Liver (tissue), 9 donors: Measurements from ENCODE around the gene CDK1. TPM values are rescaled to one million over a fixed set of nuclear protein-coding genes. Genes with fewer than 3 reads are reported as not detected.

ENCODE experiments used
- DNase-seq: peaks from one replicate; pipeline ENCODE4 v3.0.0-alpha.2; 2017; ENCODE audit warnings: low spot score
- H3K27ac ChIP-seq, 2 donors: one replicate each; pipeline ENCODE4 v1.7.0; 2013; ENCODE audit warnings: inconsistent platforms in 2 of 2, low read length in 2 of 2, control low read depth in 1 of 2, low read depth in 1 of 2, mild to moderate bottlenecking in 1 of 2
- H3K27me3 ChIP-seq, 4 donors: one replicate each; pipeline versions ENCODE4 v1.6.1 to v1.7.0; 2013; ENCODE audit warnings: low read length in 3 of 4, inconsistent platforms in 1 of 4, mild to moderate bottlenecking in 1 of 4, moderate library complexity in 1 of 4; ENCODE audit not compliant: control insufficient read depth in 4 of 4, insufficient read depth in 4 of 4
- H3K36me3 ChIP-seq, 4 donors: one replicate each; pipeline versions ENCODE4 v1.6.1 to v1.7.0; 2013; ENCODE audit warnings: low read length in 3 of 4, mild to moderate bottlenecking in 3 of 4, low read depth in 1 of 4, moderate library complexity in 1 of 4; ENCODE audit not compliant: control insufficient read depth in 4 of 4, insufficient read depth in 3 of 4
- H3K4me1 ChIP-seq, 4 donors: one replicate each; pipeline versions ENCODE4 v1.6.1 to v1.7.0; 2013; ENCODE audit warnings: low read length in 3 of 4, mild to moderate bottlenecking in 3 of 4, moderate library complexity in 1 of 4; ENCODE audit not compliant: control insufficient read depth in 4 of 4, insufficient read depth in 4 of 4
- H3K4me3 ChIP-seq, 3 donors: one replicate each; pipeline versions ENCODE4 v1.6.1 to v1.7.0; 2013; ENCODE audit warnings: low read length in 3 of 3, control low read depth in 1 of 3, low read depth in 1 of 3, mild to moderate bottlenecking in 1 of 3
- H3K9ac ChIP-seq, 2 donors: one replicate each; pipeline ENCODE4 v1.7.0; 2013; ENCODE audit warnings: low read length in 2 of 2, mild to moderate bottlenecking in 2 of 2, moderate library complexity in 2 of 2, control low read depth in 1 of 2, low read depth in 1 of 2
- H3K9me3 ChIP-seq, 4 donors: one replicate each; pipeline versions ENCODE4 v1.6.1 to v1.7.0; 2013; ENCODE audit warnings: low read length in 3 of 4; ENCODE audit not compliant: control insufficient read depth in 4 of 4
- CTCF ChIP-seq: fragments of 150-350 bp; IDR thresholded peaks from 2 replicates; pipeline ENCODE4 v1.5.1; 2017; ENCODE audit warnings: improper control_type of control experiment, low read depth, low read length; ENCODE audit not compliant: missing input control
- EGR1 ChIP-seq, 2 donors: IDR thresholded peaks; 2 replicates each; pipeline ENCODE4 v1.6.1; 2016 to 2018; ENCODE audit warnings: antibody characterized with exemption in 2 of 2, low read depth in 2 of 2
- FOXA1 ChIP-seq: IDR thresholded peaks from 2 replicates; pipeline ENCODE4 v1.6.1; 2016; ENCODE audit warnings: antibody characterized with exemption
- FOXA2 ChIP-seq: IDR thresholded peaks from 2 replicates; pipeline ENCODE4 v1.6.1; 2016; ENCODE audit warnings: antibody characterized with exemption
- GABPA ChIP-seq, 2 donors: IDR thresholded peaks in 1 of 2; conservative IDR thresholded peaks in 1 of 2; 2 replicates each; pipeline ENCODE4 v1.6.1; 2016; ENCODE audit warnings: antibody characterized with exemption in 2 of 2, mild to moderate bottlenecking in 1 of 2, moderate library complexity in 1 of 2
- HNF4A ChIP-seq, 2 donors: conservative IDR thresholded peaks; 2 replicates each; pipeline ENCODE4 v1.6.1; 2016; ENCODE audit warnings: antibody characterized with exemption in 2 of 2, mild to moderate bottlenecking in 2 of 2
- HNF4G ChIP-seq: IDR thresholded peaks from 2 replicates; pipeline ENCODE4 v1.6.1; 2016; ENCODE audit warnings: antibody characterized with exemption
- JUND ChIP-seq, 2 donors: IDR thresholded peaks; 2 replicates each; pipeline ENCODE4 v1.6.1; 2016; ENCODE audit warnings: antibody characterized with exemption in 2 of 2
- NR2F2 ChIP-seq: IDR thresholded peaks from 2 replicates; pipeline ENCODE4 v1.6.1; 2016; ENCODE audit warnings: antibody characterized with exemption
- RAD21 ChIP-seq, 2 donors: IDR thresholded peaks; 2 replicates each; pipeline ENCODE4 v1.6.1; 2016; ENCODE audit warnings: antibody characterized with exemption in 2 of 2, mild to moderate bottlenecking in 2 of 2
- RXRA ChIP-seq, 2 donors: IDR thresholded peaks; 2 replicates each; pipeline ENCODE4 v1.6.1; 2017 to 2018; ENCODE audit warnings: antibody characterized with exemption in 2 of 2, mild to moderate bottlenecking in 1 of 2
- SP1 ChIP-seq: IDR thresholded peaks from 2 replicates; pipeline ENCODE4 v1.6.1; 2018; ENCODE audit warnings: antibody characterized with exemption, mild to moderate bottlenecking
- TAF1 ChIP-seq: conservative IDR thresholded peaks from 2 replicates; pipeline ENCODE4 v1.6.1; 2016; ENCODE audit warnings: antibody characterized with exemption, mild to moderate bottlenecking
- YY1 ChIP-seq: IDR thresholded peaks from 2 replicates; pipeline ENCODE4 v1.6.1; 2016; ENCODE audit warnings: antibody characterized with exemption, mild to moderate bottlenecking
- WGBS: extraction: QIAGEN DNeasy Blood & Tissue Kit; methylation state at CpG from one replicate; pipeline ENCODE4 v1.1.7; 2013; 5-methylcytosine and 5-hydroxymethylcytosine counted together
- polyA plus RNA-seq, 2 donors: library from polyadenylated mRNA; stranded (reverse) in 1 of 2; unstranded in 1 of 2; fragments of 200-250 nt in 1 of 2; fragments of >200 nt in 1 of 2; fragmentation: Nextera tagmentation in 1 of 2; extraction: Ambion mirVana in 1 of 2; gene quantifications; one replicate each; pipeline versions ENCODE4 v1.2.1 to v1.2.3, GENCODE V29; 2013 to 2015
- total RNA-seq, 2 donors: library from RNA; depleted of rRNA; stranded (reverse); fragments of >200 nt; gene quantifications; one replicate each; pipeline ENCODE4 v1.2.3, GENCODE V29; 2014
- TF ChIP-seq, protein P1 (sequence below): IDR thresholded peaks from 2 replicates; pipeline ENCODE4 v1.6.1; 2016; ENCODE audit warnings: antibody characterized with exemption
- TF ChIP-seq, protein P2 (sequence below): IDR thresholded peaks from 2 replicates; pipeline ENCODE4 v1.6.1; 2016; ENCODE audit warnings: antibody characterized with exemption
- TF ChIP-seq, protein P3 (sequence below): IDR thresholded peaks from 2 replicates; pipeline ENCODE4 v1.6.1; 2016; ENCODE audit warnings: antibody characterized with exemption, mild to moderate bottlenecking
- TF ChIP-seq, protein P4 (sequence below): IDR thresholded peaks from 2 replicates; pipeline ENCODE4 v1.6.1; 2016; ENCODE audit warnings: antibody characterized with exemption
- donor health status: healthy.
- donor health status: healthy.
- donor health status: healthy.
- donor health status: healthy.
- donor health status: healthy.

The CDK1 gene
- total and polyA plus RNA-seq, 4 donors: 0.08 to 73.5 (median 2.6) TPM

DNA sequence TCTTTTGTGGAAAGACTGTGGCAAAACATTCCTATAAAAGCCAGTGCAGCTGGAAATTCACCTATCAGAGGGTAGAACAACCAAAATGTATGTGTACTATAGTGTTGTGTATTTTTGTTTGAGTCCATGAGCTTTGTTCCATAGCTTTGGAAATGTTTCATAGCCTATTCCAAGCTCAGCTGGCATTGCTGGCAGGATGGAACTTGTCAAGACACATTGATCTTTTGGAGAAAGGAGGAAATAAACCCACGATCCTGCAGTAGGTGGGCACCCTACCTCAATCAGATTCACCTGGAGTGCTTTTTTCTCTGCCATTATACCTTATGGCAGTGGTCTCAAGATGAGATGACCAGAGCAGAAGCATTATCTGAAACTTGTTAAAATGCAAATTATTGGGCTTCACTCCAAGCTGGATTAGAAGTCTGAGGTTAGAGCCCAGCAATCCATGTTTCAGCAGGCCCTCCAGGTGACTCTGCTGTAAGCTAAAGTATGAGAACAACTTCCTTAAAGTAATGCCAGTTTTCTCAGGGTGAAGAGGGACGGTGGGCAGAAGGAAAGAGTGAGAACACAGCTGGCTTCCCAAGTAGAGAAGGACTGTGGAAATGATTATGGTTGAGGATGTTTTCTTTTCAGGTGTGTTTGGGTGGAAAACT lies 30.3 kb upstream of the CDK1 start:
- no peak for DNase-seq
- Histone ChIP-seq H3K36me3 (no peaks in the 10 kb centered on the region), H3K9me3 (no peaks in the 10 kb centered on the region), H3K27me3 (peaks cover 0 to 3% (median 0%) of the 10 kb centered on the region in 4 donors), H3K4me3 (no peak overlapping the region), H3K27ac (no peak overlapping the region), H3K9ac (no peak overlapping the region), H3K4me1 (no peaks in the 10 kb centered on the region)
- no peak for TF ChIP-seq SP1
- no peak for TF ChIP-seq TAF1
- no peak for TF ChIP-seq NR2F2
- TF ChIP-seq CTCF: no peak
- TF ChIP-seq, protein P1, sequence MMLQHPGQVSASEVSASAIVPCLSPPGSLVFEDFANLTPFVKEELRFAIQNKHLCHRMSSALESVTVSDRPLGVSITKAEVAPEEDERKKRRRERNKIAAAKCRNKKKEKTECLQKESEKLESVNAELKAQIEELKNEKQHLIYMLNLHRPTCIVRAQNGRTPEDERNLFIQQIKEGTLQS: no peak
- TF ChIP-seq JUND (IDR thresholded peaks at IDR 0.05): no peak
- WGBS: 62% methylated on average over 2 of the region's 2 CpGs

- WGBS: 97% methylated on average over 1 of the region's 1 CpG
- peaks cover 0 to 9% (median 0%) of the 10 kb centered on the region in 4 donors for H3K27me3 ChIP-seq
- no peak for DNase-seq
Measured at GRCh38 chr10:60753152-60753551, 25.1 kb upstream of the CDK1 start.

More at GRCh38 chr10:60753152-60753551, 25.1 kb upstream of the CDK1 start:
- Histone ChIP-seq H3K36me3 (no peaks in the 10 kb centered on the region), H3K9ac (no peak overlapping the region), H3K9me3 (no peaks in the 10 kb centered on the region), H3K4me1 (no peaks in the 10 kb centered on the region), H3K27ac (no peak overlapping the region), H3K4me3 (no peak overlapping the region)
- TF ChIP-seq, protein P2, sequence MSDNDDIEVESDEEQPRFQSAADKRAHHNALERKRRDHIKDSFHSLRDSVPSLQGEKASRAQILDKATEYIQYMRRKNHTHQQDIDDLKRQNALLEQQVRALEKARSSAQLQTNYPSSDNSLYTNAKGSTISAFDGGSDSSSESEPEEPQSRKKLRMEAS: no peak
- TF ChIP-seq CTCF: no peak
- TF ChIP-seq TAF1: no peak
- TF ChIP-seq, protein P3, sequence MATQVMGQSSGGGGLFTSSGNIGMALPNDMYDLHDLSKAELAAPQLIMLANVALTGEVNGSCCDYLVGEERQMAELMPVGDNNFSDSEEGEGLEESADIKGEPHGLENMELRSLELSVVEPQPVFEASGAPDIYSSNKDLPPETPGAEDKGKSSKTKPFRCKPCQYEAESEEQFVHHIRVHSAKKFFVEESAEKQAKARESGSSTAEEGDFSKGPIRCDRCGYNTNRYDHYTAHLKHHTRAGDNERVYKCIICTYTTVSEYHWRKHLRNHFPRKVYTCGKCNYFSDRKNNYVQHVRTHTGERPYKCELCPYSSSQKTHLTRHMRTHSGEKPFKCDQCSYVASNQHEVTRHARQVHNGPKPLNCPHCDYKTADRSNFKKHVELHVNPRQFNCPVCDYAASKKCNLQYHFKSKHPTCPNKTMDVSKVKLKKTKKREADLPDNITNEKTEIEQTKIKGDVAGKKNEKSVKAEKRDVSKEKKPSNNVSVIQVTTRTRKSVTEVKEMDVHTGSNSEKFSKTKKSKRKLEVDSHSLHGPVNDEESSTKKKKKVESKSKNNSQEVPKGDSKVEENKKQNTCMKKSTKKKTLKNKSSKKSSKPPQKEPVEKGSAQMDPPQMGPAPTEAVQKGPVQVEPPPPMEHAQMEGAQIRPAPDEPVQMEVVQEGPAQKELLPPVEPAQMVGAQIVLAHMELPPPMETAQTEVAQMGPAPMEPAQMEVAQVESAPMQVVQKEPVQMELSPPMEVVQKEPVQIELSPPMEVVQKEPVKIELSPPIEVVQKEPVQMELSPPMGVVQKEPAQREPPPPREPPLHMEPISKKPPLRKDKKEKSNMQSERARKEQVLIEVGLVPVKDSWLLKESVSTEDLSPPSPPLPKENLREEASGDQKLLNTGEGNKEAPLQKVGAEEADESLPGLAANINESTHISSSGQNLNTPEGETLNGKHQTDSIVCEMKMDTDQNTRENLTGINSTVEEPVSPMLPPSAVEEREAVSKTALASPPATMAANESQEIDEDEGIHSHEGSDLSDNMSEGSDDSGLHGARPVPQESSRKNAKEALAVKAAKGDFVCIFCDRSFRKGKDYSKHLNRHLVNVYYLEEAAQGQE: no peak
- TF ChIP-seq RAD21 (IDR thresholded peaks at IDR 0.05): no peak
- no peak for TF ChIP-seq RXRA (IDR thresholded peaks at IDR 0.05)
- no peak for TF ChIP-seq NR2F2
- TF ChIP-seq SP1: no peak
- no peak for TF ChIP-seq FOXA1
- TF ChIP-seq YY1: no peak
- TF ChIP-seq FOXA2: no peak
- TF ChIP-seq, protein P4, sequence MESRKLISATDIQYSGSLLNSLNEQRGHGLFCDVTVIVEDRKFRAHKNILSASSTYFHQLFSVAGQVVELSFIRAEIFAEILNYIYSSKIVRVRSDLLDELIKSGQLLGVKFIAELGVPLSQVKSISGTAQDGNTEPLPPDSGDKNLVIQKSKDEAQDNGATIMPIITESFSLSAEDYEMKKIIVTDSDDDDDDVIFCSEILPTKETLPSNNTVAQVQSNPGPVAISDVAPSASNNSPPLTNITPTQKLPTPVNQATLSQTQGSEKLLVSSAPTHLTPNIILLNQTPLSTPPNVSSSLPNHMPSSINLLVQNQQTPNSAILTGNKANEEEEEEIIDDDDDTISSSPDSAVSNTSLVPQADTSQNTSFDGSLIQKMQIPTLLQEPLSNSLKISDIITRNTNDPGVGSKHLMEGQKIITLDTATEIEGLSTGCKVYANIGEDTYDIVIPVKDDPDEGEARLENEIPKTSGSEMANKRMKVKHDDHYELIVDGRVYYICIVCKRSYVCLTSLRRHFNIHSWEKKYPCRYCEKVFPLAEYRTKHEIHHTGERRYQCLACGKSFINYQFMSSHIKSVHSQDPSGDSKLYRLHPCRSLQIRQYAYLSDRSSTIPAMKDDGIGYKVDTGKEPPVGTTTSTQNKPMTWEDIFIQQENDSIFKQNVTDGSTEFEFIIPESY: no peak
- no peak for TF ChIP-seq GABPA (IDR thresholded peaks at IDR 0.05 in 1 of 2, conservative IDR thresholded peaks at IDR 0.05 in 1 of 2)
- TF ChIP-seq JUND (IDR thresholded peaks at IDR 0.05): no peak
- no peak for TF ChIP-seq EGR1 (IDR thresholded peaks at IDR 0.05; ENCODE audit: low read depth in 2 of 2)
- no peak for TF ChIP-seq HNF4G
- TF ChIP-seq, protein P1: no peak
- no peak for TF ChIP-seq HNF4A (conservative IDR thresholded peaks at IDR 0.05)
